ENCODE measurements around the gene SLC26A9. TPM values are rescaled to one million over a fixed set of nuclear protein-coding genes. Genes with fewer than 3 reads are reported as not detected.

SLC26A9 gene
- polyA plus RNA-seq, 1 of the 3 experiments (the other 2 are of a cell fraction), result not detected

- TF ChIP-seq, protein P1, sequence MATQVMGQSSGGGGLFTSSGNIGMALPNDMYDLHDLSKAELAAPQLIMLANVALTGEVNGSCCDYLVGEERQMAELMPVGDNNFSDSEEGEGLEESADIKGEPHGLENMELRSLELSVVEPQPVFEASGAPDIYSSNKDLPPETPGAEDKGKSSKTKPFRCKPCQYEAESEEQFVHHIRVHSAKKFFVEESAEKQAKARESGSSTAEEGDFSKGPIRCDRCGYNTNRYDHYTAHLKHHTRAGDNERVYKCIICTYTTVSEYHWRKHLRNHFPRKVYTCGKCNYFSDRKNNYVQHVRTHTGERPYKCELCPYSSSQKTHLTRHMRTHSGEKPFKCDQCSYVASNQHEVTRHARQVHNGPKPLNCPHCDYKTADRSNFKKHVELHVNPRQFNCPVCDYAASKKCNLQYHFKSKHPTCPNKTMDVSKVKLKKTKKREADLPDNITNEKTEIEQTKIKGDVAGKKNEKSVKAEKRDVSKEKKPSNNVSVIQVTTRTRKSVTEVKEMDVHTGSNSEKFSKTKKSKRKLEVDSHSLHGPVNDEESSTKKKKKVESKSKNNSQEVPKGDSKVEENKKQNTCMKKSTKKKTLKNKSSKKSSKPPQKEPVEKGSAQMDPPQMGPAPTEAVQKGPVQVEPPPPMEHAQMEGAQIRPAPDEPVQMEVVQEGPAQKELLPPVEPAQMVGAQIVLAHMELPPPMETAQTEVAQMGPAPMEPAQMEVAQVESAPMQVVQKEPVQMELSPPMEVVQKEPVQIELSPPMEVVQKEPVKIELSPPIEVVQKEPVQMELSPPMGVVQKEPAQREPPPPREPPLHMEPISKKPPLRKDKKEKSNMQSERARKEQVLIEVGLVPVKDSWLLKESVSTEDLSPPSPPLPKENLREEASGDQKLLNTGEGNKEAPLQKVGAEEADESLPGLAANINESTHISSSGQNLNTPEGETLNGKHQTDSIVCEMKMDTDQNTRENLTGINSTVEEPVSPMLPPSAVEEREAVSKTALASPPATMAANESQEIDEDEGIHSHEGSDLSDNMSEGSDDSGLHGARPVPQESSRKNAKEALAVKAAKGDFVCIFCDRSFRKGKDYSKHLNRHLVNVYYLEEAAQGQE (IDR thresholded peaks at IDR 0.05; ENCODE audit: low read depth, low read length), result no peak
- no peak for TF ChIP-seq SIN3A (IDR thresholded peaks at IDR 0.05; ENCODE audit: borderline replicate concordance, low read depth, low read length)
- no peak for TF ChIP-seq ELF1 (IDR thresholded peaks at IDR 0.05)
Measured at GRCh38 chr1:205928317-205928716, 14.9 kb downstream of the SLC26A9 start (continued).

DNA sequence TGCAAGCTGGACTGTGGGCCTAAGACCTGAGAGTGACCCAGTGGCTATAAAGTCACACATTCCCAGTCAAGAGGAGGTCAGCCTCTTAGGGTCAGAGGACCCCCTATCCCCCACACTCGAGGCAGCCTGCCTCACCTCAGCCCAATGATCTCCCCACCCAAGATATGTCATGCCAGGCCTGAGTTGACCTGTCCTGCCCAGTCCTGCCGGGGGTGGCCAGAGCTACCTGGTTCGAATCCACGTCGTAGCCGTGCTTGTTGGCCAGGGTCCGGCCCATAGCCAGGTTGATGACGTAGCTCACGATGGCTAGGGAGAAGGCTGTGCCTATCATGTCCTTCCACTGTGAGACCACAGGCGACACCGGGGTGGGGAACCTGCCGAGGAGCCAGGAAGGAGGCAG lies 15.6 kb downstream of the SLC26A9 start:
- Histone ChIP-seq H3F3A (replicated peaks; ENCODE audit: insufficient read depth) (no peaks in the 10 kb centered on the region), H3K9me3 (no peaks in the 10 kb centered on the region), H3K9me2 (no peaks in the 10 kb centered on the region), H4K20me1 (ENCODE audit: insufficient read depth) (no peaks in the 10 kb centered on the region), H2AFZ (ENCODE audit: low read depth) (no peak overlapping the region), H3K27ac (ENCODE audit: low read depth in 2 of 2, low read length in 1 of 2) (no peak overlapping the region), H3K79me2 (ENCODE audit: insufficient read depth) (no peaks in the 10 kb centered on the region), H3K4me3 (ENCODE audit: low read depth in 2 of 2, low read length in 1 of 2) (no peak overlapping the region), H3K4me1 (ENCODE audit: control insufficient read depth in 1 of 2, insufficient read depth in 2 of 2, low read depth in 1 of 2, low read length in 1 of 2) (no peaks in the 10 kb centered on the region), H3K4me2 (no peak overlapping the region), H3K9ac (no peak overlapping the region), H3K36me3 (replicated peaks in 1 of 2; ENCODE audit: control insufficient read depth in 1 of 2, insufficient read depth in 2 of 2, low read length in 1 of 2) (no peaks in the 10 kb centered on the region), H3K27me3 (ENCODE audit: insufficient read depth) (0 out of 2 replicates have a peak, but pooled peaks cover 7% of the 10 kb centered on the region)
- POLR2A ChIA-PET, result no interaction called here
- CTCF ChIA-PET, result interaction anchor here (0.8 to 3.9 kb wide), 4 partner anchors 9 to 136 kb away, joined by 3 to 28 read pairs (median 10); no protein-coding TSS in a partner anchor
- TF ChIP-seq NRF1 (IDR thresholded peaks at IDR 0.05; ENCODE audit: low read depth, low read length) (no peak), GATA2 (CRISPR knock-in tag; IDR thresholded peaks at IDR 0.05) (no peak), NFIC (IDR thresholded peaks at IDR 0.05; ENCODE audit: borderline replicate concordance) (no peak), JUND (IDR thresholded peaks at IDR 0.05) (no peak), EZH2phosphoT487 (IDR thresholded peaks at IDR 0.05; ENCODE audit: borderline replicate concordance, low read depth) (no peak), MAX (IDR thresholded peaks at IDR 0.05; ENCODE audit: low read depth) (no peak)
- WGBS (ENCODE audit: low lambda C conversion rate), result 38% methylated on average over 2 of the region's 12 CpGs
- no peak for DNase-seq

DNA sequence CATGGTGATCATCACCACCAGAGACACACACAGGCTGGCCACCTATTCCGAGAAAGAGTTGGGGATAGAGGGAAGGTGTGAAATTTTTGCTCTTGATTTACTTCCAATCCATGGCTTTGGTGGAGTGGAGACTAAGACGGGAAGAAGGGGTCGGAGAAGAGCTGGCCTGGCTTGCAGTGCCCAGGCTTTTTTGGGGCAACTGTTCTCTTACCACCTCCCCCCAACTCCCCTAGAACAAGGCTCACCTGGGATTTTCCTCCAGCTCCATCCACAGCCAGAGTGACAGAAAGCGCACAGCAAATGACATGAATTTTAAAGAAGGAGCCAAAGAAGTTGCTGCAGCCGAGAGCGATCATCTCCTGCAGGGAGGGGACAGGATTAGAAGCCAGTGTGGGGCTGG lies 16.0 kb downstream of the SLC26A9 start:
- ChIA-PET POLR2A (no interaction called here), CTCF (interaction anchor here (0.8 to 3.9 kb wide), 5 partner anchors 9 to 135 kb away, joined by 3 to 28 read pairs (median 8); no protein-coding TSS in a partner anchor)

More for the DNA sequence above, 16.0 kb downstream of the SLC26A9 start:
- no peaks in the 10 kb centered on the region for H3K36me3 ChIP-seq (replicated peaks in 1 of 2; ENCODE audit: control insufficient read depth in 1 of 2, insufficient read depth in 2 of 2, low read length in 1 of 2)
- no peak overlapping the region for H3K27ac ChIP-seq (ENCODE audit: low read depth in 2 of 2, low read length in 1 of 2)
- no peak overlapping the region for H2AFZ ChIP-seq (ENCODE audit: low read depth)
- H3K9me3 ChIP-seq, result no peaks in the 10 kb centered on the region
- TF ChIP-seq TCF12 (IDR thresholded peaks at IDR 0.05) (no peak), MEF2A (IDR thresholded peaks at IDR 0.05; ENCODE audit: borderline replicate concordance, low read depth) (no peak), JUND (IDR thresholded peaks at IDR 0.05) (no peak), FOXM1 (IDR thresholded peaks at IDR 0.05; ENCODE audit: low read depth) (no peak), TAF1 (IDR thresholded peaks at IDR 0.05; ENCODE audit: borderline replicate concordance, low read depth, low read length) (no peak), MXI1 (IDR thresholded peaks at IDR 0.05; ENCODE audit: low read depth, low read length) (no peak), MAX (IDR thresholded peaks at IDR 0.05; ENCODE audit: low read depth) (no peak), GABPA (IDR thresholded peaks at IDR 0.05; ENCODE audit: low read depth) (no peak), RFX5 (IDR thresholded peaks at IDR 0.05; ENCODE audit: low read length) (no peak), ELF1 (IDR thresholded peaks at IDR 0.05) (no peak), NFIC (IDR thresholded peaks at IDR 0.05; ENCODE audit: borderline replicate concordance) (no peak), IRF3 (IDR thresholded peaks at IDR 0.05; ENCODE audit: low read depth, low read length) (no peak), YY1 (IDR thresholded peaks at IDR 0.05; ENCODE audit: low read depth) (no peak), RXRA (IDR thresholded peaks at IDR 0.05; ENCODE audit: borderline replicate concordance, low read depth) (no peak), SIN3A (IDR thresholded peaks at IDR 0.05; ENCODE audit: borderline replicate concordance, low read depth, low read length) (no peak)
- H3F3A ChIP-seq (replicated peaks; ENCODE audit: insufficient read depth), result no peaks in the 10 kb centered on the region
- DNase-seq, result no peak
- 80% methylated on average over 6 of the region's 6 CpGs for WGBS (ENCODE audit: low lambda C conversion rate)
- no peaks in the 10 kb centered on the region for H3K79me2 ChIP-seq (ENCODE audit: insufficient read depth)
- 0 out of 2 replicates have a peak, but pooled peaks cover 7% of the 10 kb centered on the region for H3K27me3 ChIP-seq (ENCODE audit: insufficient read depth)
- H3K4me2 ChIP-seq, result no peak overlapping the region
- H3K9ac ChIP-seq, result no peak overlapping the region
- H4K20me1 ChIP-seq (ENCODE audit: insufficient read depth), result no peaks in the 10 kb centered on the region
- H3K9me2 ChIP-seq, result no peaks in the 10 kb centered on the region
- H3K4me3 ChIP-seq (ENCODE audit: low read depth in 2 of 2, low read length in 1 of 2), result no peak overlapping the region
- no peaks in the 10 kb centered on the region for H3K4me1 ChIP-seq (ENCODE audit: control insufficient read depth in 1 of 2, insufficient read depth in 2 of 2, low read depth in 1 of 2, low read length in 1 of 2)
